Occipital lobe (tissue), 2 donors: ENCODE measurements around the gene NUP205. TPM values are rescaled to one million over a fixed set of nuclear protein-coding genes. Genes with fewer than 3 reads are reported as not detected.
A peak's percentile ranks its signal among the peaks of the same experiment; 100 is the strongest.

Experiments used
- DNase-seq: peaks from one replicate; lab custom pipeline; 2025; lab: John Stamatoyannopoulos, UW
- total RNA-seq: library from RNA; depleted of rRNA; stranded (reverse); fragments of >200 nt; gene quantifications from one replicate; pipeline ENCODE4 v1.2.3, GENCODE V29; 2014

The NUP205 gene, protein sequence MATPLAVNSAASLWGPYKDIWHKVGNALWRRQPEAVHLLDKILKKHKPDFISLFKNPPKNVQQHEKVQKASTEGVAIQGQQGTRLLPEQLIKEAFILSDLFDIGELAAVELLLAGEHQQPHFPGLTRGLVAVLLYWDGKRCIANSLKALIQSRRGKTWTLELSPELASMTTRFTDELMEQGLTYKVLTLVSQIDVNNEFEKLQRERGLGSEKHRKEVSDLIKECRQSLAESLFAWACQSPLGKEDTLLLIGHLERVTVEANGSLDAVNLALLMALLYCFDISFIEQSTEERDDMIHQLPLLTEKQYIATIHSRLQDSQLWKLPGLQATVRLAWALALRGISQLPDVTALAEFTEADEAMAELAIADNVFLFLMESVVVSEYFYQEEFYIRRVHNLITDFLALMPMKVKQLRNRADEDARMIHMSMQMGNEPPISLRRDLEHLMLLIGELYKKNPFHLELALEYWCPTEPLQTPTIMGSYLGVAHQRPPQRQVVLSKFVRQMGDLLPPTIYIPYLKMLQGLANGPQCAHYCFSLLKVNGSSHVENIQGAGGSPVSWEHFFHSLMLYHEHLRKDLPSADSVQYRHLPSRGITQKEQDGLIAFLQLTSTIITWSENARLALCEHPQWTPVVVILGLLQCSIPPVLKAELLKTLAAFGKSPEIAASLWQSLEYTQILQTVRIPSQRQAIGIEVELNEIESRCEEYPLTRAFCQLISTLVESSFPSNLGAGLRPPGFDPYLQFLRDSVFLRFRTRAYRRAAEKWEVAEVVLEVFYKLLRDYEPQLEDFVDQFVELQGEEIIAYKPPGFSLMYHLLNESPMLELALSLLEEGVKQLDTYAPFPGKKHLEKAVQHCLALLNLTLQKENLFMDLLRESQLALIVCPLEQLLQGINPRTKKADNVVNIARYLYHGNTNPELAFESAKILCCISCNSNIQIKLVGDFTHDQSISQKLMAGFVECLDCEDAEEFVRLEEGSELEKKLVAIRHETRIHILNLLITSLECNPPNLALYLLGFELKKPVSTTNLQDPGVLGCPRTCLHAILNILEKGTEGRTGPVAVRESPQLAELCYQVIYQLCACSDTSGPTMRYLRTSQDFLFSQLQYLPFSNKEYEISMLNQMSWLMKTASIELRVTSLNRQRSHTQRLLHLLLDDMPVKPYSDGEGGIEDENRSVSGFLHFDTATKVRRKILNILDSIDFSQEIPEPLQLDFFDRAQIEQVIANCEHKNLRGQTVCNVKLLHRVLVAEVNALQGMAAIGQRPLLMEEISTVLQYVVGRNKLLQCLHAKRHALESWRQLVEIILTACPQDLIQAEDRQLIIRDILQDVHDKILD (N-terminal part only)
- 58.0 TPM for total RNA-seq

DNA sequence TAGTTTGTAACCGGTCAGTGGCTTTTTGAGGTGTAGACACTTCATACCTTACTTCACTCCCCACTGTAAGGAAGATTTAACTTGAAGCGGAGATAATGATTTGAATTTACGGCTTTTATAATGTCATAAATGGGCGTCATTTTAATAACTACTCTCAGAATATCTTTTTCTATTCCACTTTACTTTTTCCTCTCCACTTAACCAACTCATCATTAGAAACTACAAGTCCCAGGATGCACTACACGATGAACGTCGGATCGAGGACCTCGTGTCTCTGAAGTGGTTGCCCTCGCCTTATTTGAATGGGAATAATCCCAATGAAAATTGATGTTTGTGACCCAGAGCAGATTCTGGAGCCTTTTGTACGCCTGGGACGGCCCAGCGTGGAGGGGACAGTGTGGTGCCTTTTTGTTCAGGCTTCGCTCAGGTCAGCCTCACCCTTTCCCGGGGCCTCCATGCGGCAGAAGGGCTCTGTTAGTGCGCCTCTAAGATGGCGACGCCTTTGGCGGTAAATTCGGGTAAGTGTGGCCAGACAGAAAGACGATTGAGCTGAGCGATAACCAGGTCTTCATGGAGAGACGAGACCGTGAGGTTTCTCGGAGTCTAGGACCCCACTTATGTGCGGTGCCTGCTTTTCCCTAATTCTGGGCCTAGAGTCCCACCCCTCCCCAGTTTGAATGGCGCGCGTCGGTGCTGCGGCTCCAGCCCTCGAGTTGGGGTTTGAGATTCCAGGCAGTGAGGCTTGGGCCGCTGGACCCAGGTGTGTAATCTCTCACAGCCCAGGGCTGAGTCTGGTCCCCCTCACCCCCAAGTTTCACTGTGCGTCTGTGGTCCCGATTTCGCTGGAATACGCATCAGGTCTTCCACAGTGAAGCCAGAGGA lies at the start of gene NUP205:
Gene NUP205, plus strand, starts transcription at position 463 of the 882 bp plus-strand sequence. Its CDS starts 28 bp downstream, at position 491.
- DNase-seq: peak; percentile 71

DNA sequence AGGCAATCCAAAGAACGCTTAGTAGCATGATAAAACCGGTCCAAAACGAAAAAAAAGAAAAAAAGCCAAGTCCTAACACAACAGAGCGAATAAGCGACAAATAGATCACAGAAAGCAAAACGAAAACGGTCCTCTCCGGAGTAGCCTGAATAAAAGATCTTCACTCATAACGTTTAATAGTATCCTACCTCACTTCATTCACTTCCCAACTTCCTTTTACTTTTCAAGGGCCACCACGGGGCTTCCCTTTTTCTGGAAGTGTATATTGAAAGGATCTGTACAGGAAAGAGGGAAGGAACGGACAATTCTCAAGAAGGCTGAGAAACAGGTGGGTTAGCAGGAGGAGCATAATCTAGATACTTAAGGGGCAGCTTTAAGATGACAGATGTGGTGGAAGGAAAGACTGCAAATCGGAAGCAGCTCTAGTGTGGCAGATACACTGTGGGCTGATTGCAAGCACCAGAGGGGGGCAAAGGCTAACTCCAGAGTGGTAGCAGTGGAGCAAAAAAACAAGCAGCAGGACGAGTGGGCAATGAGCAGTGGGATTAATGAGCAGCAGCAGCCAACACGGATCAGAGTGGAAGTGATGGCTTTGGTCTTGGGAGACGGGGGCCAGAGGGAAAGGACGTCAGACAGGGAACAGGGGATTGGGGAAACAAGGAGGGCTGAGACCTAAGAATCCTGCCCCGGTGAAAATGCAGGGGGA lies 48.7 kb upstream of the NUP205 start:
- DNase-seq: no peak

DNA sequence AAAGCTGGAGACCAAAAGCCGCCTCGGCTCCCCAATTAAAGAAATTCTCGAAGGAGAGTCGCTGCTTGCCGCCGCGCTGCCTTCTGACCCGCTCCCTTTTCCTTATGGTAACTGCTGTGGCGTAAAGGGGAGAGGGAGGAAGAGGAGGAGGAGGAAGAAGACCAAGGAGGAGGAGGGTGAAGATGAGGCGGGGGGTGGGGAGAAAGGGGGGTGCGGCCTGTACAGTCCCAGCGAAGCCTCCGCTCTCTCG lies 48.2 kb upstream of the NUP205 start:
- no peak for DNase-seq

DNA sequence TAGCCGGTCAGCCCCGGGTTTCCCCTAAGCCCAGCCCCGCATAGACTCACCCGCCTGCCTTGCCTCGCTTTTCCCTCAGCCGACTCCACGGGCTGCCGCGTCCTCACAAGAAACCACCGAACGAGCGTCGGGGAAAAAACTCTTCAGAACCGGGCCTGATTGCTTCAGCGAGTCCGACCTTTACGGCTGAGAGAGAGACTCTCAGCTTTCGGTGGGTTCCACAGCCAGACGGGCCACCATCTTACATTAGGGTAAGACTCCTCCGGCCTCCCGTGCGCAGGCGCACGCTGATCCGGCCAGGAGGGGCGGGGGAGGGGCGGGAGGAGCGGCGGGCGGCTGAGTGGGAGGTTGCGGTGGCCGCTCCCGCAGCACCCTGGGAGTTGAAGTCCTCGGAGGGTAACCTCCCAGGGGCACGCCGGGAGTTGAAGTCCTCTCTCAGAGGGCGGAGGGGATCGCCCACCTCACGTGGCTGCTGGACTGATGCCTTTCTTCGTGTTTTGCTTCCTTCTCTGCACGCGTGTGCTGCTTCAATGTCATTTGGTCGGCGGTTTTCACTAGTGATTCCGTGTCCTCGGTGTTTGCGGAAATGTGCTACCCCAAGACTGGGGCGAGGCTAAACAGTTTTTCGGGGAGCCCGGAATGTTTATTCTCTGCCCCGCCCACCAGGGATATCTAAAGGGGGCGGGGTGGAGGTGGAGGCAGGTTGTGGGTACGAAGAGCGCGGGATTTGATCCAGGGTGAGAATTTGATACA lies 47.7 kb upstream of the NUP205 start, which contains the start of gene CNOT4:
Gene CNOT4, minus strand, starts transcription at position 264 of the 753 bp plus-strand sequence. CDS start 71,771 bp downstream, outside the sequence.
- peak; percentile 98 for DNase-seq

DNA sequence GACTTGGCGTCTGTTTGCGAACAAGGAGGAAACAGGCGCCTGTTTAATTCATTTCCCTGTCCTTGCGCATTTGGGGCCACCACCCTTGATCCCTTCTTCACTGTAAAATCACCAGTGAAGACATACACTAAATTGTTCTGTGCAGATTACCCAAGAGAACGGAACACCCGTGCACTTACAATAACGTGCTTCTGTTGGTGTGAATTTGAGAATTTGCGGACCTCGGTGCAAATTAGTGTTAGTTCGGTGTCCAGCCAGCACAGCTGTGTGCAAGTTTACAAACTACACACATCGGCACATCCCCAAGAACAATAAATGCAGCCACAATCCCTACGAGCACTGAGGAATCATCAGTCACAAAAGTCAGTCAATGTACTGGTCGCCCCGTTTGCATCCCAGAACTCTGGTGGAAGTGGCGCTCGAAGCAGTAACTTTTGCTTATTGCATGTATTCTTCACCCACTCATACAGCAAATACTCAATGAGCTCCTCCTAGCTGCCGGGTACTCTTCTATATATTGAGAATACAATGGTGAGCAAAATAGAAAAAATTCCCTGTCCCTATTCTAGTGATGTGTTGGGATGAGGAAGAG lies 47.0 kb upstream of the NUP205 start:
- no peak for DNase-seq

DNA sequence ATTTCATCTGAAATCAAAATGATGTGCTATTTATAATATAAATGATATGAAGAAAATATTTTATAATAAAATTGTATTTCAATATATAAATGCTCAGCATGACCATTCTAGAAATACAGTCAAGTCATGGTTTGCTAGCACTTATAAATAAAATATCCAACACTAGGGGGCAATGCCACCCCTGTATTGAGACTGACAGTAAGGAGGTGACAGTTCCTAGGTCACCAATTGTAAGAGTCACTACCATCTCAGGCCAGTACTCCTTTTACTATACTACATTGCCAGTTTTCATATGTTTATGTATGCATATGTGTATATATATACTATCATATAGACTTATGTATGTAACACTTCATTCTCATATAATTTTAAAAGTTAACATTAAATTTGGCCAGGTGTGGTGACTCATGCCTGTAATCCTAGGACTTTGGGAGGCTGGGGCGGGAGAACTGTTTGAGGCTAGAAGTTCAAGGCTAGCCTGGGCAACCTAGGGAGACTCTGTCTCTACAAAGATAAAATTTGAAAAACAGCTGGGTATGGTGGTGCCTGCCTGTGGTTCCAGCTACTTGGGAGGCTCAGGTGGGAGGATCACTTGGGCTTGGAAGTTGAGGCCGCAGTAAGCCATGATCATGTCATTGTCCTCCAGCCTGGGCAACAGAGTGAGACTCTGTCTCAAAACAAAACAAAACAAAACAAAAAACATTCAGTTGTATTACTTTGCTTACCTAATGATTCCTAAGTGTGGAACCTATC lies 45.4 kb upstream of the NUP205 start:
- DNase-seq: no peak

DNA sequence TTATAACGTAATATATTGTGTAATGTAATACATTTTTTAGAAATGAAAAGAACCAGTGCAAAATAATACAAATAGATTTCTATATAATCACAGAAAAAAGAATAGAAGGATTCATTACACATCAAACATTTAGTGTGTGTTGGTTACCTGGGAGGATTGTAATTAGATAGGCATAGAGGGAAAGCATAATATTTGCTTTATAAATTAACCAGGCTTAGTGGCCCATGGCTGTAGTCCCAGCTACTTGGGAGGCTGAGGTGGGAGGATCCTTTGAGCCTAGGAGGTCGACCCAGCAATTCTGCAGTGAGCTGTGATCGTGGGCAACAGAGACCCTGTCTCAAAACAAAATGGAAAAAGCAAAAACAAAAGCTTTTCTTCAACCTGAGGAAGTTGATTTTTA lies 42.9 kb upstream of the NUP205 start:
- no peak for DNase-seq

DNA sequence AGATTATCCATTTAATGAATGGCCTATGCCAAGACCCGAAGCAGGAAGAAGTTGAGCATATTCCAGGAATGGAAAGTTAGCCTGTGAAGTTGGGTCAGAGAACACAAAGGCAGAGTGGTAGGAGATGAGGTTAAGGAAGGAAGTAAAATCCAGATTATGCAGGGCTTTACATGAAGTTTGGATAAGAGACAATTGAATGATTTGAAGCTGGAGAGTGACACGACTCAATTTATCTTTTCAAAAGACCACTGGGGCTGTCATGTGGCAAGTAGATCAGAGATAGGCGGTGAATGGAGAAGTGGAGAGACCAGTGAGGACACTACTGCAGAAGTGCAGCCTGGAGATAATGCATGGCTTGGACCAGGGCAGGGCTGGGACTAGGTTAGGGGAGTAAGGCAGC lies 40.7 kb upstream of the NUP205 start:
- DNase-seq: no peak

DNA sequence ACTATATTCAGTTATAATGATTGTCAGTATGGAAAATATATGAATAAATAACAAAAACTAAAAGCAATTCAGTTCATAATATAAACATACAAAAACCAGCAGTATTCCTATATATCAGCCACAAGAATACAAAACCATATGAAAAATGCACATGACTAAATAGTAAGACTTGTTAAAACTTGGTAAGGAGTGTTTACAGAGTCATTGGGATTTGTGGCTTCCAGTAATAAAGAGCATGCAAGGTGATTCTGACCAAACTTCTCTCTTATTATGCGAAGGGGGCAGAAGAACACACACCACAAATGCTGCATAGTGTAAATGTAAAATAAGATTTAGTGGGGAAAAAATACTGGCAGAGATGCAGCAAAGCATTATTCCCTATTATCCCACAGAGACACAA lies 39.0 kb upstream of the NUP205 start:
- no peak for DNase-seq

DNA sequence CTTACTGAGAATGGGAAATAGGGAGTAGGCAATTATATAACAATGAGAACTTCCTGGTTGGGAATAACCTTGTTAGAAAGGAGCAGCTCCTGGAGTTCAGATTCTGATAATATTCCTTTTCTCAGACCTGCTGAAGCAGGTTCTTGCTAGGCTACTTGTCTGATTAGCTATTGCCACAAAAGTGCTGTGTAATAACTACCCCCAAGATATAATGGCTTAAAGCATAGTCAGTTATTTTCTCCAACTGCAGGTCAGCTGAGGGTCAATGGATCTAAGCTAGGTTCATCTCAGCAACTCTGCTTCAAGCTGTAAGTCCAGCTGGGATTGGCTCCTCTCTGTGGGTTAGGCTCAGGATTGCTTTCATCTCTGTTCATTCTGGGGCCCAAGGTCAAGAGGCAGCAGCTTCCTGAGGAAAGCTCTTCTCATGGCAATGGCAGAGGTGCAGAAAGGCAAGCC lies 38.5 kb upstream of the NUP205 start:
- no peak for DNase-seq

DNA sequence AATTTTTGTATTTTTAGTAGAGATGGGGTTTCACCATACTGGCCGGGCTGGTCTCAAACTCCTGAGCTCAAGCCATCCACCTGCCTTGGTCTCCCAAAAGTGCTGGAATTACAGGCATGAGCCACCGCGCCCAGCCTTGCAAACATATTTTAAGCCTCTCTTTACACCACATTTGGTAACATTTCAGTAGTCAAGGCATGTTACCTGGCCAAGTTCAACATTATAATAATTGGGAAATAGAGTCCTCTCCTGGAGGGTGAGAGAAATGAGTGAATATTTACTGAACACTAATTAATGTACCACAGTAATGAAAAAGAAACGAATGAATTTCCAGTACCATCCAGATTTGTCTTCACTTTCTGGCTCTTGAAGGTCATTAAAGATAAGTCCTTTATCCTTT lies 37.8 kb upstream of the NUP205 start:
- DNase-seq: no peak

DNA sequence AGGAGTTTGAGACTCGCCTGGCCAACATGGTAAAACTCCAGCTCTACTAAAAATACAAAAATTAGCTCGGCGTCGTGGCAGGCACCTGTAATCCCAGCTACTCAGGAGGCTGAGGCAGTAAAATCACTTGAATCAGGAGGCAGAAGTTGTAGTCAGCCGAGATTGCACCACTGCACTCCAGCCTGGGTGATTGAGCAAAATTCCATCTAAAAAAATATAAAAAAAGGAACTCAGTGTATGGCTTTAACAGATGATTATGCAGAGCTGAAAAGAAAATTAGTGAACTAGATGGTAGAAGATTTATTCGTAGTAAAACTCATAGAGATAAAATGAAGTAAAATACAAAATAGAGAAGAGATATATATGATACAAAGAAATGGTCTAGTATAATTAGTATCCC lies 35.2 kb upstream of the NUP205 start:
- no peak for DNase-seq

DNA sequence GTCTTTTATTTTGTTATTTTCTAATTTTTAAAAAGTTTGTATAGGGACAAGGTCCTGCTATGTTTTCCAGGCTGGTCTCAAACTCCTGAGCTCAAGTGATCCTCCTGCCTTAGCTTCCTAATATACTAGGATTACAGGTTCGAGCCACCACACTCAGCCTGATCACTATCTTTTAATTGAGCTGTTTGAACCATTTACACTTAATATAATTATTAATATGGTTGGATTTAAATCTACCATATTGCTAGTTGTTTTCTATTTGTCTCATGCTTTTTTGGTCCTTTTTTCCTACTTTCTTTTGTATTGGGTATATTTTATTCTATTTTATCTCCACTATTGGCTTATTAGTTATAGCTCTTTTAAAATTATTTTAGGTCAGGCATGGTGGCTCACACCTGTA lies 34.6 kb upstream of the NUP205 start:
- DNase-seq: no peak

DNA sequence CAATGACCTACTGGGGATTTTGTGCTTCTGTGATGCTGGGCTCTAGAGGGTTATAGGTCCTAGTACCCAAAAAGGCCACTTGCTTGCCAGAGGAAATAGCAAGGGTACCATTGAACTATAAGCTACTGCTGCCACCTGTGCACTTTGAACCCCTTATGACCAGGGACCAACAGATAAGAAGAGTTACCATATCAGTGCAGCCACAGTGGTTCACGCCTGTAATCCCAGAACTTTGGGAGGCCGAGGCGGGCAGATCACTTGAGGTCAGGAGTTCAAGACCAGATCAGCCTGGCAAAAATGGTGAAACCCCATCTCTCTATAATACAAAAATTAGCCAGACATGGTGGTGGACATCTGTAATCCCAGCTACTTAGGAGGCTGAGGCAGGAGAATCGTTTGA lies 32.3 kb upstream of the NUP205 start:
- no peak for DNase-seq

DNA sequence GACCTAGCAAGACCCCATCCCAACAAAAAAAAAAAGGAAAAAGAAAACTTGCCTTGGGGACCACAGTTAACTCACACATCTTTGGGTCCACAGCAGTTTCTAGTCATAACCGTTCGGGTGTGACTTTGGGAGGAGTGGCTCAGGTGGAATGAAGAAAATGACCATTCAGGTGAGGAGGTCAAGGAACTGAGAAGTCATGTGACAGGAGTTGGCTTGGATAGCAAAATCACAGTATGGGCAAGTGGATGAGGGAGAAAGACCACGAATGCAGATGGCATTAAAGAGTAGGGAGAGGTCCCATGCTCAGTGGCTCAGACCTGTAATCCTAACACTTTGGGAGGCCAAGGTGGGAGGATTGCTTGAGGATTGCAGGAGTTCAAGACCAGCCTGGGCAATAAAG lies 30.7 kb upstream of the NUP205 start:
- DNase-seq: no peak

DNA sequence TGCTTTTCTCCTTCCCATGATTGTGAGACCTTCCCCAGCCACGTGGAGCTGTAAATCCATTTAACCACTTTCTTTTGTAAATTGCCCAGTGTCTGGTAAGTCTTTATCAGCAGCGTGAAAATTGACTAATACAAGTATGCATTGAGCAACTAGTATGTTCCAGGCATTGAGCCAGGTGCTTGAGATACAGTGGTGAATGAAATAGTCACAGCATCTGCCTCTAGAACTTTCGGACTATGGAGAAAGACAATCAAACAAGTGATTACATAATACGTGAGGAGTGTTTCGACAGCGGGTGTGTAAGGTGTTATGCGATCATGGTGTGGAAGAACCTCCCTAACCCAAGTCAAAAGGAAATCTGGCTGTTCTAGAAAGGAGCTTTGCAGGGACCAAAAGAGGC lies 21.6 kb upstream of the NUP205 start:
- no peak for DNase-seq

DNA sequence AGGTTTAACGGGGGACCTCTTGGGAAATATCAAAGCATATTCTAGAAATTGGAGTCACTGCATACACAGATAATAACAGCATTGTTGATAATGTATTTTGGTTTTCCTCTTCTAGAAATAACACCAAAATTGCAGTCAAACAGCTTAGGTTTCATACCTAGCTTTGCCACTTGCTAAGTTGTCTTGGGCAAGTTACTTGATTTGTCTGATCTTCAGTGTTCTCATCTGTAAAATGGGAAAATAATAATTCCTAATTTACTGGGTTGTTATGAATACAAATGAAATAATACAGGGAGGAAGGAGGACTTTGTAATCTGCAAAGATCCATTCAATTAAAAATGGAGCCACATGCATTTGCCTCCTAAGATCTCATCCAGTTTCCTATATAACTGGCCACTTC lies 20.3 kb upstream of the NUP205 start:
- DNase-seq: no peak

DNA sequence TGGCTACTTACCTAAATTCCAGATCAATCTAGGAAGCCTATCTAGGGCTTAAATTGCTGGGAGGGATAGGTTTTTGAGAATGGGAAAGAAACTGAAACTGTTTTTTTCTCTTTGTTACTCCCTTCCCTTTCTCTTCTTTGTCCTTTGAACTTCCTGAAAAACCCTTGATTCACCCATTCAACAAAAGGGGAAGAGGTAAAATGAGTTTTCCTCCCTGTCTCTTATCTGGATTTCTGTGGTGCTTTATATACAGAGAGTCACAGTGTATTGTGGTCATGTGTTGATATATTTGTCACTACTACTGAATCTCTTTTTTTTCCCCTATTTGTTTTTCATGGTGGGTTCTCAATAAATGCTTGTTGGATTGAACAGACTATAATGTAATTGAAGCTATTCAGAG lies 19.8 kb upstream of the NUP205 start:
- no peak for DNase-seq
